Tibial nerve (tissue), 4 donors: ENCODE measurements around the gene CFAP206. TPM values are rescaled to one million over a fixed set of nuclear protein-coding genes. Genes with fewer than 3 reads are reported as not detected.
"Not testable (repeated sequence)": the region's sequence is repeated elsewhere in the genome, so short reads cannot be mapped to it uniquely, and the experiment has no call there.

Experiments used
- DNase-seq, 2 donors: peaks; one replicate each; pipeline ENCODE4 v3.0.0-alpha.2; 2019; ENCODE audit warnings: low spot score in 2 of 2
- H3K27ac ChIP-seq, 4 donors: fragments of 200-600 bp; sonication (generic) in 3 of 4; one replicate each; pipeline ENCODE4 v1.5.1; 2017 to 2019; ENCODE audit warnings: mild to moderate bottlenecking in 1 of 4
- H3K27me3 ChIP-seq, 2 donors: fragments of 200-600 bp; sonication (generic) in 1 of 2; one replicate each; pipeline versions ENCODE4 v1.5.1 to v1.6.0; 2017 to 2019
- H3K36me3 ChIP-seq, 3 donors: fragments of 200-600 bp; sonication (generic); one replicate each; pipeline ENCODE4 v1.5.1; 2018 to 2019
- H3K4me1 ChIP-seq, 4 donors: fragments of 200-600 bp; sonication (generic) in 3 of 4; one replicate each; pipeline ENCODE4 v1.5.1; 2017 to 2019
- H3K4me3 ChIP-seq, 4 donors: fragments of 200-600 bp; sonication (generic) in 3 of 4; one replicate each; pipeline ENCODE4 v1.5.1; 2017 to 2019; ENCODE audit warnings: mild to moderate bottlenecking in 1 of 4, moderate library complexity in 1 of 4
- H3K9me3 ChIP-seq, 4 donors: fragments of 200-600 bp; sonication (generic) in 3 of 4; one replicate each; pipeline ENCODE4 v1.5.1; 2017 to 2019
- EP300 ChIP-seq, 2 donors: sonication (generic); formaldehyde crosslinking; IDR thresholded peaks; one replicate each; pipeline ENCODE4 v1.6.1; 2017; ENCODE audit warnings: antibody characterized with exemption in 2 of 2, mild to moderate bottlenecking in 1 of 2
- POLR2A ChIP-seq, 2 donors: fragments of 450-650 bp; IDR thresholded peaks; one replicate each; pipeline ENCODE4 v1.6.1; 2017; ENCODE audit warnings: antibody characterized with exemption in 2 of 2, mild to moderate bottlenecking in 2 of 2, moderate library complexity in 2 of 2
- WGBS, 2 donors: methylation state at CpG; one replicate each; pipeline ENCODE4 v1.1.5; 2018; 5-methylcytosine and 5-hydroxymethylcytosine counted together
- total RNA-seq, 4 donors: library from RNA; depleted of rRNA; stranded (reverse); fragments of >200 nt; gene quantifications; one replicate each; pipeline ENCODE4 v1.1.0, GENCODE V29; 2016
- TF ChIP-seq, protein P1 (sequence below), 5 experiments: fragments of 200-600 bp in 3 of 5; fragments of 450-650 bp in 2 of 5; sonication (generic) in 3 of 5; IDR thresholded peaks; one replicate each; pipeline ENCODE4 v1.5.1; 2016 to 2019; ENCODE audit warnings: antibody characterized with exemption in 5 of 5, mild to moderate bottlenecking in 3 of 5, moderate library complexity in 2 of 5

CFAP206 gene
- total RNA-seq, 4 donors from 2014 or later, result not detected

DNA sequence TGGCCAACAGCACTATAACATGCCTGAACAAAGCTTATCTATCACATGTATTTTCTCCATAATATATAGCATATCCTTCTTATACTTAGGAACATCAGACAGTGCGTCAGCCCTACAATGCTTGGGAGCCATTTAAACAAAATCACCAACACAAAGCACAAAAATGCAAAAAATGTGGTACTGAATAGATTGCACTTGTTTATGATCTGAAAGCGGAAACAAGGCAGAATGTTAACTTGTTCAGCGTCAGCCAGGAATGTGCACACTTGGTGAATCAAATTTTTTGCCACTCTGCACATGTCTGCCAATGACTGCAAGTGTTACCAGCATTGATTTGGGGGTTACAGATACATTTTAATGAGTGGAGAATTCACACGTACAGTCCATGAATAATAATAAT is 79.8 kb downstream of the CFAP206 start:
- no peak for DNase-seq
- Histone ChIP-seq H3K4me3 (no peak overlapping the region), H3K4me1 (no peaks in the 10 kb centered on the region), H3K36me3 (peaks cover 0 to 28% (median 0%) of the 10 kb centered on the region in 3 donors), H3K27ac (no peak overlapping the region), H3K27me3 (no peaks in the 10 kb centered on the region), H3K9me3 (no peaks in the 10 kb centered on the region)
- 50 to 58% methylated on average over 4 of the region's 4 CpGs for WGBS, 2 donors
- TF ChIP-seq, protein P1, sequence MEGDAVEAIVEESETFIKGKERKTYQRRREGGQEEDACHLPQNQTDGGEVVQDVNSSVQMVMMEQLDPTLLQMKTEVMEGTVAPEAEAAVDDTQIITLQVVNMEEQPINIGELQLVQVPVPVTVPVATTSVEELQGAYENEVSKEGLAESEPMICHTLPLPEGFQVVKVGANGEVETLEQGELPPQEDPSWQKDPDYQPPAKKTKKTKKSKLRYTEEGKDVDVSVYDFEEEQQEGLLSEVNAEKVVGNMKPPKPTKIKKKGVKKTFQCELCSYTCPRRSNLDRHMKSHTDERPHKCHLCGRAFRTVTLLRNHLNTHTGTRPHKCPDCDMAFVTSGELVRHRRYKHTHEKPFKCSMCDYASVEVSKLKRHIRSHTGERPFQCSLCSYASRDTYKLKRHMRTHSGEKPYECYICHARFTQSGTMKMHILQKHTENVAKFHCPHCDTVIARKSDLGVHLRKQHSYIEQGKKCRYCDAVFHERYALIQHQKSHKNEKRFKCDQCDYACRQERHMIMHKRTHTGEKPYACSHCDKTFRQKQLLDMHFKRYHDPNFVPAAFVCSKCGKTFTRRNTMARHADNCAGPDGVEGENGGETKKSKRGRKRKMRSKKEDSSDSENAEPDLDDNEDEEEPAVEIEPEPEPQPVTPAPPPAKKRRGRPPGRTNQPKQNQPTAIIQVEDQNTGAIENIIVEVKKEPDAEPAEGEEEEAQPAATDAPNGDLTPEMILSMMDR (IDR thresholded peaks at IDR 0.05), result no peak
- TF ChIP-seq EP300 (IDR thresholded peaks at IDR 0.05) (no peak), POLR2A (IDR thresholded peaks at IDR 0.05) (no peak)

- peaks cover 0 to 21% (median 0%) of the 10 kb centered on the region in 3 donors for H3K36me3 ChIP-seq
- H3K27me3 ChIP-seq, H3K27ac ChIP-seq, DNase-seq, H3K9me3 ChIP-seq, H3K4me1 ChIP-seq, H3K4me3 ChIP-seq: not testable (repeated sequence)
- 90 to 93% methylated on average over 8 of the region's 8 CpGs for WGBS, 2 donors
Measured at GRCh38 chr6:87489326-87489725, 81.6 kb downstream of the CFAP206 start.

GRCh38 chr6:87494761-87495422 is 87.1 kb downstream of the CFAP206 start:
- 96% methylated on average over 8 of the region's 8 CpGs for WGBS, 2 donors
- no peak overlapping the region for H3K4me3 ChIP-seq
- DNase-seq, result no peak
- H3K27ac ChIP-seq, result no peak overlapping the region
- H3K27me3 ChIP-seq, result no peaks in the 10 kb centered on the region
- H3K4me1 ChIP-seq, result no peaks in the 10 kb centered on the region
- H3K36me3 ChIP-seq, result peaks cover 0 to 20% (median 0%) of the 10 kb centered on the region in 3 donors
- no peaks in the 10 kb centered on the region for H3K9me3 ChIP-seq
- TF ChIP-seq EP300 (IDR thresholded peaks at IDR 0.05), result no peak
- no peak for TF ChIP-seq POLR2A (IDR thresholded peaks at IDR 0.05)
- TF ChIP-seq, protein P1 (IDR thresholded peaks at IDR 0.05), result no peak

DNA sequence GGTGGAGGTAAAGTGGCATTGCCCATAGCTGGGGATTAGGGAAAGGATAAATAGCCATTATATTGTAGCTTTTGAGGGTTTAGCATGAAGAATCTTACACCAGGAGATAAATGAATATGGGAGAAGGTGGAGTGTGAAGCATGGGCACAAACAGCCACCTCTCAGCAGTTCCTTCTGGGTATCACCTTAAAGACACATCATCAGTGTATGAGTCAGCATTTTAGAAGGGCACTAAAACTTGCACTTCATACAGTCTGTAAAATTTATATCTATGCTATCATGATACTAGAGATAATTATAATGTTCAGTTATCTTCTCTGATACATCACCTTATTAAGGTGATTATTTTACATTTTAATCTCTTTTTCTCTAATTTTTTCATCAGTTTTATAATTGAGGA is 90.3 kb downstream of the CFAP206 start:
- no peak overlapping the region for H3K27ac ChIP-seq
- no peak for DNase-seq
- peaks cover 0 to 34% (median 3%) of the 10 kb centered on the region in 3 donors for H3K36me3 ChIP-seq
- TF ChIP-seq EP300 (IDR thresholded peaks at IDR 0.05), result no peak
- H3K27me3 ChIP-seq, result no peaks in the 10 kb centered on the region
- no peak overlapping the region for H3K4me3 ChIP-seq
- no peaks in the 10 kb centered on the region for H3K4me1 ChIP-seq
- no peaks in the 10 kb centered on the region for H3K9me3 ChIP-seq

GRCh38 chr6:87501809-87502572 is 94.2 kb downstream of the CFAP206 start:
- 84 to 85% methylated on average over 6 of the region's 6 CpGs for WGBS, 2 donors
- no peak for DNase-seq
- no peak overlapping the region for H3K27ac ChIP-seq
- H3K27me3 ChIP-seq, result no peaks in the 10 kb centered on the region
- H3K36me3 ChIP-seq, result peaks cover 0 to 68% (median 3%) of the 10 kb centered on the region in 3 donors
- H3K4me3 ChIP-seq, result no peak overlapping the region
- H3K9me3 ChIP-seq, result no peaks in the 10 kb centered on the region
- H3K4me1 ChIP-seq, result no peaks in the 10 kb centered on the region
- TF ChIP-seq EP300 (IDR thresholded peaks at IDR 0.05) (no peak), POLR2A (IDR thresholded peaks at IDR 0.05) (no peak)
- TF ChIP-seq, protein P1 (IDR thresholded peaks at IDR 0.05), result no peak

- no peak for DNase-seq
- Histone ChIP-seq H3K36me3 (peaks cover 0 to 77% (median 3%) of the 10 kb centered on the region in 3 donors), H3K27me3 (no peaks in the 10 kb centered on the region), H3K4me1 (no peaks in the 10 kb centered on the region), H3K4me3 (no peak overlapping the region), H3K9me3 (no peaks in the 10 kb centered on the region), H3K27ac (no peak overlapping the region)
- TF ChIP-seq EP300 (IDR thresholded peaks at IDR 0.05), result no peak
- no peak for TF ChIP-seq POLR2A (IDR thresholded peaks at IDR 0.05)
- TF ChIP-seq, protein P1 (IDR thresholded peaks at IDR 0.05), result no peak
- WGBS, 2 donors, result 51 to 65% methylated on average over 1 of the region's 1 CpG
Measured at GRCh38 chr6:87504441-87504840, 96.7 kb downstream of the CFAP206 start.
